Karpas-422 (cell line): ENCODE data around the gene CCDC38. TPM values are rescaled to one million over a fixed set of nuclear protein-coding genes. Genes with fewer than 3 reads are reported as not detected.

Experiments used
- DNase-seq: peaks from one replicate; pipeline ENCODE4 v3.0.0-alpha.2; 2015
- H2AFZ ChIP-seq: fragments of 200-600 bp; sonication (generic); 2 replicates; pipeline ENCODE4 v1.6.1; 2014; ENCODE audit warnings: antibody characterized with exemption, low read length, mixed read lengths
- H3K27ac ChIP-seq: fragments of 200-600 bp; sonication (generic); 2 replicates; pipeline ENCODE4 v1.5.1; 2014; ENCODE audit warnings: mild to moderate bottlenecking, low read length, moderate library complexity
- H3K27me3 ChIP-seq: fragments of 200-600 bp; sonication (generic); 2 replicates; pipeline ENCODE4 v1.6.1; 2014; ENCODE audit warnings: low read length, mixed read lengths
- H3K36me3 ChIP-seq: fragments of 200-600 bp; sonication (generic); 2 replicates; pipeline ENCODE4 v1.6.1; 2014; ENCODE audit warnings: low read length, mixed read lengths; ENCODE audit not compliant: insufficient read depth
- H3K4me1 ChIP-seq: fragments of 200-600 bp; sonication (generic); 2 replicates; pipeline ENCODE4 v1.6.1; 2014; ENCODE audit warnings: mild to moderate bottlenecking, low read length, mixed read lengths
- H3K4me2 ChIP-seq: fragments of 200-600 bp; sonication (generic); 2 replicates; pipeline ENCODE4 v1.6.1; 2014; ENCODE audit warnings: low read length, low read depth, mild to moderate bottlenecking; ENCODE audit not compliant: poor library complexity, severe bottlenecking
- H3K4me3 ChIP-seq: fragments of 200-600 bp; sonication (generic); 2 replicates; pipeline ENCODE4 v1.5.1; 2014; ENCODE audit warnings: mild to moderate bottlenecking, antibody characterized with exemption, low read length, mixed read lengths
- H3K79me2 ChIP-seq: fragments of 200-600 bp; sonication (generic); 2 replicates; pipeline ENCODE4 v1.6.1; 2014; ENCODE audit warnings: mild to moderate bottlenecking, low read length, mixed read lengths
- H3K9ac ChIP-seq: fragments of 200-600 bp; sonication (generic); 2 replicates; pipeline ENCODE4 v1.6.0; 2014; ENCODE audit warnings: low read length
- H3K9me2 ChIP-seq: fragments of 200-600 bp; sonication (generic), shearing (Covaris generic); replicated peaks from 2 replicates; pipeline ENCODE4 v1.6.0; 2014; ENCODE audit warnings: mild to moderate bottlenecking, low read length, moderate library complexity; ENCODE audit not compliant: insufficient read depth
- H3K9me3 ChIP-seq: fragments of 300-700, 200-600 bp; sonication (generic); 2 replicates; pipeline ENCODE4 v1.6.1; 2014; ENCODE audit warnings: low read length, mixed read lengths
- H4K20me1 ChIP-seq: fragments of 200-600 bp; sonication (generic); 2 replicates; pipeline ENCODE4 v1.6.1; 2014; ENCODE audit warnings: mild to moderate bottlenecking, antibody characterized with exemption, low read length, low read depth; ENCODE audit not compliant: insufficient read depth
- total RNA-seq: library from RNA; depleted of rRNA; stranded (reverse); fragments of >200 nt; shearing (Covaris generic); gene quantifications from 2 replicates; pipeline ENCODE4 v1.2.3, GENCODE V29; 2014; ENCODE audit warnings: low replicate concordance; rRNA removed

CCDC38 gene
- 0.07 TPM in 1 of 2 replicates, not detected in the other for total RNA-seq

DNA sequence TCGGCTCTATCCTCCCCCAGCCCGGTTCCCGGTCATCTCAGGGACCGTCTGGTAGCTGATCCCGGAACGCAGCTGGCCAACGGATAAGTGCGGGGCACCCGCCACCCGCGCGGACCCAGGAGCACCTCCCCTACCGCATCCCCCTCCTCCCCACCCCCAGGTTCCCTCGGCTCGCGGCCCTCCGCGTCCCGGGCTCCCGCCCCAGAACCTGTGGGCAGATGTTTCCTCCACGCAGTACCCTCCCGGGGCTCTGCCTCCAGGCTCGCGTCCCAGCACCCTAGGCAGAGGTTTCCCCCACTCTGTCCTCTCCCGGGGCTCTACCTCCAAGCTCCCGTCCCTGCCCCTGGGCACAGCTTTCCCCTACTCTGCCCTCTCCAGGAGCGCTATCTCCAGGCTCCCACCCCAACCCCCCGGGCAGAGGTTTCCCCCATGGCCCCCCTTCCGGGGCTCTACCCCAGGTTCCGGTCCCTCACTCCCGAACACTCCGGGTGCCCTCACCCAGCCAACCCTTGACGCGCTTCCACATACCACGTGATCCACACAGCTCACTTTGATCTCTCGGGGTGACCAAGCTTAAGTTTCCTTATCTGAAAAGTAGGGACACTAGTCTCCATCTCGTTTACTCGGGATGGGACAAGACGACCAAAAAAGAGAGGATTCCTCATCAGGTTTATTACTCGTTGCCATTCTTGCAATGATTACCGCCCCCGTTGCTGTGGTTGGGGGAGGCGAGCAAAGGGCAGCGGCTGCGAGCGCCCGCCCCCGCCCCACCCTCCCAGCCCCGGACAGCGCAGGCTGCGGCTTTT, at the start of gene CCDC38:
TSS of gene CCDC38 (minus strand) at position 91 of the 806 bp plus-strand sequence. CDS start 6,105 bp downstream, outside the sequence.
- H3K79me2 ChIP-seq: no peaks in the 10 kb centered on the region; the same call in 1 of the 2 replicates
- peak within 1 kb of the TSS; percentile 95 for H3K4me2 ChIP-seq
- H3K9ac ChIP-seq: peak within 1 kb of the TSS; percentile 95
- DNase-seq: peak; percentile 95
- H3K9me2 ChIP-seq: no peaks in the 10 kb centered on the region
- H3K4me3 ChIP-seq: peak within 1 kb of the TSS; percentile 82
- peak within 1 kb of the TSS; percentile 96 for H2AFZ ChIP-seq
- H3K27ac ChIP-seq: no peak within 1 kb of the TSS
- H3K4me1 ChIP-seq: peaks cover 10% of the 10 kb centered on the region
- H3K27me3 ChIP-seq: no peaks in the 10 kb centered on the region
- no peaks in the 10 kb centered on the region for H3K9me3 ChIP-seq
- H3K36me3 ChIP-seq: no peaks in the 10 kb centered on the region
- H4K20me1 ChIP-seq: no peaks in the 10 kb centered on the region

DNA sequence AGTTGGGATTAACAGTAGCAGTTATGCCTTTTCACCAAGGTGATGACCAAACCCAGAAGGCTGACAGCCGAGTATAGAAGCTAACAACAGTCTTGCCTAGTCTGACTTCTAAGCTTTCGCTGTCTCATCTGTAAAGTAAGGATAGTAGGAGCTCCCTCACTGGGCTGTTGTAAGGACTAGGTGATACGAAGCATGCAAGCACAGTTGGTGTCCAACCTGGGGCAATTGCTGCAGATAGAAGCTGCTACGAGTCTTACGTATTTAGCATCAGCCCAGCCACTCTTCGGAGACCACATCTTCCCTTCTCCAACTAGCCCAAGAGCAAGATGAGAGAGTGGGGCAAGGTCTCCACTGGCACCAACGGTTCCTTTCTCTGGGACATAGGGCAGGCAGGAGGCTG, 47.7 kb upstream of the CCDC38 start:
- Histone ChIP-seq H2AFZ (no peak overlapping the region), H3K27me3 (no peaks in the 10 kb centered on the region), H3K27ac (no peak overlapping the region), H3K9me3 (no peaks in the 10 kb centered on the region), H3K9ac (no peak overlapping the region), H3K4me2 (no peak overlapping the region), H4K20me1 (no peaks in the 10 kb centered on the region), H3K9me2 (no peaks in the 10 kb centered on the region), H3K79me2 (no peaks in the 10 kb centered on the region), H3K4me1 (no peaks in the 10 kb centered on the region), H3K4me3 (no peak overlapping the region), H3K36me3 (no peaks in the 10 kb centered on the region)
- no peak for DNase-seq

DNA sequence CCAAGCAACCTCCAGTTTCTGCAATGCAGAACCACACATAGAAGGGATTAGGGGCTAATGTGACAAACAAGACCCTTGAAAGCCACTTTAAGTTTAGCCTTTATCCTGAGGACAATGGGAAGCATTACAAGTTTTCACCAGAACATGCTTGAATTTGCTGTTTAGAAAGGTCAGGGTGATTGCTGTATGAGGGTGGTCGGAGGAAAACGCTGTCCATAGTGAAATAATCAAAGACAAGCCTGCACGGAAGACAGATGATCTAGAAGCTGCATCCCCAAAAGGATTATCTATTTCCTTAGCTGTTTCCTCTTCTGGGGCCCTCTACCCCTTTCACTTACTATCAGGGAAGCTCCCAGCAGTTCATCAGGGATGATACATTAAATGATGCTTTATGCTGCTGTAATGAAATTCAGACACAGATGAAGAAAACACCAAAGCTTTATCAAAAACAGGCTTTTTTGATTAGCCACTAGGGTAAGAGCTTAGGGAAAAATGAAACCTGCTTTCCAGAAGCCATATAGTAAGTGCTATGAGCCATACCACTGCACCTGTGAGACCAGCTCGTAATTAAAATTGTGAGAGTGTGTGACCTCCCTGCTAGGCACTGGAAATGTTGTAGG, 47.2 kb upstream of the CCDC38 start:
- H3K27ac ChIP-seq: no peak overlapping the region
- no peak overlapping the region for H3K9ac ChIP-seq
- no peaks in the 10 kb centered on the region for H3K9me3 ChIP-seq
- H3K4me2 ChIP-seq: no peak overlapping the region
- no peaks in the 10 kb centered on the region for H4K20me1 ChIP-seq
- no peaks in the 10 kb centered on the region for H3K27me3 ChIP-seq
- no peaks in the 10 kb centered on the region for H3K9me2 ChIP-seq
- no peaks in the 10 kb centered on the region for H3K36me3 ChIP-seq
- no peak for DNase-seq
- no peaks in the 10 kb centered on the region for H3K79me2 ChIP-seq
- no peak overlapping the region for H3K4me3 ChIP-seq
- no peaks in the 10 kb centered on the region for H3K4me1 ChIP-seq
- no peak overlapping the region for H2AFZ ChIP-seq

DNA sequence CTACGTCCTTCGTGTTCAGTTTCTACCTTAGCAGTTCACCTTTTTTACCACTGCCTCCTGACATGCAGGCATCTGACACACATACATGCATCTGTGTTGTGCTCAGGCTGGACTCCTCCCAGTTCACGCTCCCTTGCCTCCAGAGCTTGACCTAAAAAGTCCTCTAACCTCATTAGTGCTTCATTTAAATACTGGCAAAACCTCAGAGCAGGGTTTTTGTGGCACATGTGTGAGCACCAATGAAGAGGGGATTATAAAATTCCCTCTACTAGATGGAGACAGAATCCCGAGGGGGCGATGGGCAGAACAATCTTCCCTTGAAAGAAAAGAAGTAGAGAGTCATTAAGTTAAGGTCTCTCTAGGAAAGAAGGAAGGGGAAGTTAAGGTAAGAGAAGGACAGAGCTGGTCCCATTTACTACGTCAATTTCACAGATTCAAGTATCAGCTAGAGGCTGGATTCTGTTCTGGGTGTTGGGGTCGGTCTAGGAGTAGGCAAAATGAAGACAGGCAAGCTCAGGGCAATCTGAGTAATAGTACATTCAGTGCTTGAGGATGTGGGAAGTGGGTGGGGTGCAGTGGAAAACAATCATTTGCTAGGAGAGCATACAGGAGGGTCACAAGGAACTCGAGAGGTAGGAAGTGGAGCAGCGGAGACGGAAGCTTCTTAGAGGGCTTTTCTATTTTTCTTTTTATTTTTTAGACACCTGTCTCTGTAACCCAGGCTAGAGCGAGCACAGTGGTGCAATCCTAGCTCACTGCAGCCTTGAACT, 46.3 kb upstream of the CCDC38 start:
- H3K9ac ChIP-seq: no peak overlapping the region
- no peak overlapping the region for H3K4me2 ChIP-seq
- H3K79me2 ChIP-seq: no peaks in the 10 kb centered on the region
- no peaks in the 10 kb centered on the region for H3K27me3 ChIP-seq
- no peaks in the 10 kb centered on the region for H3K9me2 ChIP-seq
- no peak overlapping the region for H2AFZ ChIP-seq
- DNase-seq: no peak
- H4K20me1 ChIP-seq: no peaks in the 10 kb centered on the region
- no peaks in the 10 kb centered on the region for H3K36me3 ChIP-seq
- H3K9me3 ChIP-seq: no peaks in the 10 kb centered on the region
- no peak overlapping the region for H3K4me3 ChIP-seq
- no peaks in the 10 kb centered on the region for H3K4me1 ChIP-seq
- H3K27ac ChIP-seq: no peak overlapping the region

DNA sequence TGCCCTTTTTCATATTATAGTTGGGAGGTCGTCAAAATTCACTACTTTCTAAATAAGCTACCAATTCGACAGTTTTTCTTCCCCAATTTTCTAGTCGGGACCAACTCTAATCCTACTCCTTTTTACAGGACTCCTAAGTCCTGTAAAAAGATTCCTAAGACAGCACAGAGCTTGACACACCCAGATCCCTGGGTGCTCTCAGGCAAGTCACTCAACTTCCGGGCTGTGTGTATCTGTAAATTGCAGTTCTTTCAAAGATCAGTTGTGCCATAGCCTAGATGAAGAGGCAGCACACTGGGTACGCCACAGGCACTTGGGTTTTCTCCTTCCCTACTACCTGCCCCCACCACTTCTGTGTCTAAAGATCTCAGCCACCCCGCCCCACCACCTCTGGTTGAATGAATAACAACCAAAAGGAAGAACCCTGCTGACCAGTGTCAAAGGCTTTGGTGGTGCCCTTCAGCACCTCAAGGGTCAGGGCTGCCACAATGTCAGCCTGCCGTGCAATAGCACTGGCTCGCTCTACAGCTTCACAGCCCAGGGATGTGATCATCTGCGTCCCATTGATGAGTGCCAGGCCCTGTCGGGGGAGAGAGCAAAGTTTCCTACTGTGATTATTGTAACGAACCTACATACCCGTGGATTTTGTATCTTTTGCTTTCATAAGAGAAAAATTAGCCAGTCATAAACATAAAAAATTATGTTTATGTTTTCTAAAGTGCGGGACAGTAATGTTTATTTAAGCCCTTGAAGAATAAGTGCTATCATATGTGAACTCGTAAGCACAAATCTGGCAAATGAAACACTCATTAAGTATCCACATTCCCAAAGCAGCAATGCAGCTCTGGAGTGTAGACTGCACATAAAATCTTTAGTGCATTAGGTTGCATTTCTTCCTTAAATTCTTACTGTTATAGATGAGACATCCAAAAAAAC, 44.5 kb upstream of the CCDC38 start:
- Histone ChIP-seq H3K79me2 (no peaks in the 10 kb centered on the region), H3K9ac (no peak overlapping the region), H2AFZ (no peak overlapping the region), H3K27me3 (no peaks in the 10 kb centered on the region), H4K20me1 (no peaks in the 10 kb centered on the region), H3K4me2 (no peak overlapping the region), H3K4me1 (no peaks in the 10 kb centered on the region), H3K36me3 (no peaks in the 10 kb centered on the region), H3K4me3 (no peak overlapping the region), H3K27ac (no peak overlapping the region), H3K9me2 (no peaks in the 10 kb centered on the region), H3K9me3 (no peaks in the 10 kb centered on the region)
- DNase-seq: no peak

DNA sequence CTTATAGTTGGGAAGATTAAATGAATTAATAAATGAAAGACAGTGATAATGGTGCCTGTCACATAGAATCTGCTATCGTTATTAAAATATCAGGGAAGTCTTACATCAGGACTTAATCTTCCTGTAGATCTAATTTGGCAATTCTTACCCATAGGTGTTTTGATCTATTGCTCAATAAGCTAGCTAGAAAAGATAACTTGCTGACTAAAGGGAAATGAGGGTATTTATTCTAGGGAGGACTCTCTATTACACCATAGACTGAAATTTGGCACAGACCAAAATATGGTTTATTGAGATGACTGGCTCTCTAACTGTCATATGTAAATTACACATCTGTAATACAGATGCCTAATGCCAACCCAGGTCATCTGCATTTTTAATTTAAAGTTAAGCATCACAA, 42.3 kb upstream of the CCDC38 start:
- Histone ChIP-seq H3K9me3 (no peaks in the 10 kb centered on the region), H3K4me1 (no peaks in the 10 kb centered on the region), H3K9ac (no peak overlapping the region), H3K4me2 (no peak overlapping the region), H3K79me2 (no peaks in the 10 kb centered on the region), H3K36me3 (no peaks in the 10 kb centered on the region), H3K4me3 (no peak overlapping the region), H3K9me2 (no peaks in the 10 kb centered on the region), H4K20me1 (no peaks in the 10 kb centered on the region), H3K27ac (no peak overlapping the region), H2AFZ (no peak overlapping the region), H3K27me3 (no peaks in the 10 kb centered on the region)
- DNase-seq: no peak

DNA sequence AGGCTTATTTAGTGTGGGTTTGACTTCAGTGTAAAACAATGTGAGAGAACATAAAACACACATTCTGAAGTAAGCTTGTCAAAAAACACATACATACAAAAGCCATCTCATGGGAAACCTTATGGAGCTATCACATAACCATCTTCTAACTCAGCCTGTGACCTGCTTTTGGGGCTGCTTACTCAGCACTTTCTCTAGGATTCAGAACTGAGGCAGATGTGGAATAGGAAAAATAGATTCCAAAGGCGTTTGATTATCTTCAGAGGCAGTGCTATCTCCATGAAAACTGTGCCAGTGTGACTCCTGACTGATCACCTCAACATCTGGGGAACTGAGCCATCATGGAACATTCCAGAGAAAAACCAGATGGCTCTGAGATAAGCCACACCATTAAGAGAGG, 40.2 kb upstream of the CCDC38 start:
- Histone ChIP-seq H3K36me3 (no peaks in the 10 kb centered on the region), H3K27me3 (no peaks in the 10 kb centered on the region), H3K9me3 (no peaks in the 10 kb centered on the region), H3K4me1 (no peaks in the 10 kb centered on the region), H3K9me2 (no peaks in the 10 kb centered on the region), H3K9ac (no peak overlapping the region), H4K20me1 (no peaks in the 10 kb centered on the region), H3K79me2 (no peaks in the 10 kb centered on the region), H3K27ac (no peak overlapping the region), H3K4me3 (no peak overlapping the region), H2AFZ (no peak overlapping the region), H3K4me2 (no peak overlapping the region)
- DNase-seq: no peak
